Endothelial cell (in vitro differentiated cells): ENCODE measurements around the gene ZNF230. TPM values are rescaled to one million over a fixed set of nuclear protein-coding genes. Genes with fewer than 3 reads are reported as not detected.

Source experiments
- DNase-seq: peaks from one replicate; pipeline ENCODE4 v3.0.0; 2021; ENCODE audit warnings: low spot score
- H3K27ac Mint-ChIP-seq: one replicate; pipeline ENCODE4 v1.8.0; 2021; ENCODE audit warnings: mixed read lengths, inconsistent platforms; ENCODE audit not compliant: unreplicated experiment
- H3K27me3 Mint-ChIP-seq: one replicate; pipeline ENCODE4 v1.8.0; 2021; ENCODE audit warnings: mild to moderate bottlenecking, moderate library complexity, mixed read lengths, inconsistent platforms; ENCODE audit not compliant: unreplicated experiment
- H3K36me3 Mint-ChIP-seq: one replicate; pipeline ENCODE4 v1.8.0; 2021; ENCODE audit warnings: mild to moderate bottlenecking, low read depth, mixed read lengths, inconsistent platforms; ENCODE audit not compliant: unreplicated experiment
- H3K4me1 Mint-ChIP-seq: one replicate; pipeline ENCODE4 v1.8.0; 2021; ENCODE audit warnings: mild to moderate bottlenecking, mixed read lengths, inconsistent platforms; ENCODE audit not compliant: unreplicated experiment
- H3K4me3 Mint-ChIP-seq: one replicate; pipeline ENCODE4 v1.8.0; 2021; ENCODE audit warnings: mild to moderate bottlenecking, mixed read lengths, inconsistent platforms; ENCODE audit not compliant: unreplicated experiment
- H3K9me3 Mint-ChIP-seq: one replicate; pipeline ENCODE4 v1.8.0; 2021; ENCODE audit warnings: mixed read lengths, inconsistent platforms; ENCODE audit not compliant: unreplicated experiment
- CTCF ChIP-seq: fragments of 200-600 bp; sonication (generic); IDR thresholded peaks from one replicate; pipeline ENCODE4 v1.5.0; 2021; ENCODE audit warnings: antibody characterized with exemption; ENCODE audit not compliant: unreplicated experiment
- total RNA-seq: library from RNA; stranded (reverse); fragmentation: NEBNext Ultra II Directional; extraction: Animal tissue kit (Norgen Biotek cat#: 25700); gene quantifications from one replicate; pipeline ENCODE4 v1.2.1, GENCODE V29; 2021; ENCODE audit not compliant: unreplicated experiment

ZNF230 gene
- total RNA-seq, 1 donor from 2014 or later, result 5.6 TPM

- H3K27me3 Mint-ChIP-seq, result peaks cover 1% of the 10 kb centered on the region
- DNase-seq, result no peak
- peaks cover 33% of the 10 kb centered on the region for H3K9me3 Mint-ChIP-seq
- H3K4me1 Mint-ChIP-seq, result no peaks in the 10 kb centered on the region
- no peak overlapping the region for H3K27ac Mint-ChIP-seq
- H3K4me3 Mint-ChIP-seq, result peak overlapping the region; percentile 84
- H3K36me3 Mint-ChIP-seq, result peaks cover 82% of the 10 kb centered on the region
- no peak for TF ChIP-seq CTCF
Measured at GRCh38 chr19:44032001-44032610, 29.3 kb downstream of the ZNF230 start.

GRCh38 chr19:44042147-44042546 lies 39.4 kb downstream of the ZNF230 start:
- H3K4me1 Mint-ChIP-seq, result no peaks in the 10 kb centered on the region
- no peak overlapping the region for H3K27ac Mint-ChIP-seq
- TF ChIP-seq CTCF, result no peak
- peaks cover 4% of the 10 kb centered on the region for H3K9me3 Mint-ChIP-seq
- DNase-seq, result no peak
- no peaks in the 10 kb centered on the region for H3K36me3 Mint-ChIP-seq
- no peaks in the 10 kb centered on the region for H3K27me3 Mint-ChIP-seq
- no peak overlapping the region for H3K4me3 Mint-ChIP-seq

- Mint-ChIP-seq H3K27ac (no peak overlapping the region), H3K4me3 (peak overlapping the region; percentile 99), H3K4me1 (peaks cover 15% of the 10 kb centered on the region), H3K36me3 (peaks cover 15% of the 10 kb centered on the region), H3K27me3 (peaks cover 3% of the 10 kb centered on the region), H3K9me3 (no peaks in the 10 kb centered on the region)
- no peak for TF ChIP-seq CTCF
- DNase-seq, result no peak
Measured at GRCh38 chr19:44050740-44051649, 48.2 kb downstream of the ZNF230 start.

- Mint-ChIP-seq H3K4me1 (peaks cover 15% of the 10 kb centered on the region), H3K27me3 (peaks cover 3% of the 10 kb centered on the region), H3K9me3 (no peaks in the 10 kb centered on the region), H3K27ac (peak within 1 kb of the TSS; percentile 97), H3K36me3 (peaks cover 19% of the 10 kb centered on the region), H3K4me3 (peak within 1 kb of the TSS; percentile 99)
- DNase-seq, result peak; percentile 79
- no peak for TF ChIP-seq CTCF
Measured at GRCh38 chr19:44051650-44052402, 49.1 kb downstream of the ZNF230 start, which contains the start of gene ZNF223. ZNF223 (plus strand) TSS chr19:44052036; CDS start chr19:44055177, 3,141 bp downstream.
